Thoracic aorta (tissue), 2 donors: ENCODE measurements around the gene TOB2. TPM values are rescaled to one million over a fixed set of nuclear protein-coding genes. Genes with fewer than 3 reads are reported as not detected.
"Not testable (repeated sequence)": the region's sequence is repeated elsewhere in the genome, so short reads cannot be mapped to it uniquely, and the experiment has no call there.

Experiments used
- ATAC-seq: fragments of 150-250 bp; one replicate; pipeline ENCODE4 v1.8.0; 2017; ENCODE audit warnings: low read depth; ENCODE audit not compliant: insufficient number of reproducible peaks, low FRiP score
- DNase-seq: peaks from one replicate; pipeline ENCODE4 v3.0.0-alpha.2; 2020; ENCODE audit warnings: low spot score
- H3K27ac ChIP-seq, 2 donors: fragments of 200-600 bp; sonication (generic); 1 replicate in 1 of 2; 2 replicates in 1 of 2; pipeline ENCODE4 v1.5.1; 2016; ENCODE audit warnings: mild to moderate bottlenecking in 2 of 2, moderate library complexity in 2 of 2
- H3K27me3 ChIP-seq: fragments of 200-600 bp; sonication (generic); replicated peaks from 2 replicates; pipeline ENCODE4 v1.6.0; 2016; ENCODE audit warnings: mild to moderate bottlenecking; ENCODE audit not compliant: insufficient read depth
- H3K36me3 ChIP-seq: fragments of 200-600 bp; sonication (generic); one replicate; pipeline ENCODE4 v1.5.1; 2016
- H3K4me1 ChIP-seq, 2 donors: fragments of 200-600 bp; sonication (generic); 1 replicate in 1 of 2; 2 replicates in 1 of 2; pipeline versions ENCODE4 v1.5.1 to v1.6.0; 2016; ENCODE audit warnings: low read depth in 2 of 2, mild to moderate bottlenecking in 1 of 2; ENCODE audit not compliant: control insufficient read depth in 1 of 2
- H3K4me3 ChIP-seq: fragments of 200-600 bp; sonication (generic); 2 replicates; pipeline ENCODE4 v1.5.1; 2016; ENCODE audit warnings: mild to moderate bottlenecking
- H3K9me3 ChIP-seq: fragments of 200-600 bp; sonication (generic); 2 replicates; pipeline ENCODE4 v1.5.1; 2016
- total RNA-seq, 2 donors: library from RNA; depleted of rRNA; stranded (reverse); fragments of >200 nt; gene quantifications; one replicate each; pipeline versions ENCODE4 v1.1.0 to v1.2.3, GENCODE V29; 2016
- TF ChIP-seq, protein P1 (sequence below): fragments of 200-600 bp; sonication (generic); IDR thresholded peaks from one replicate; pipeline ENCODE4 v1.5.1; 2019; ENCODE audit warnings: antibody characterized with exemption

TOB2 gene
- total RNA-seq, 2 donors from 2014 or later, result 45.5 to 56.5 TPM

DNA sequence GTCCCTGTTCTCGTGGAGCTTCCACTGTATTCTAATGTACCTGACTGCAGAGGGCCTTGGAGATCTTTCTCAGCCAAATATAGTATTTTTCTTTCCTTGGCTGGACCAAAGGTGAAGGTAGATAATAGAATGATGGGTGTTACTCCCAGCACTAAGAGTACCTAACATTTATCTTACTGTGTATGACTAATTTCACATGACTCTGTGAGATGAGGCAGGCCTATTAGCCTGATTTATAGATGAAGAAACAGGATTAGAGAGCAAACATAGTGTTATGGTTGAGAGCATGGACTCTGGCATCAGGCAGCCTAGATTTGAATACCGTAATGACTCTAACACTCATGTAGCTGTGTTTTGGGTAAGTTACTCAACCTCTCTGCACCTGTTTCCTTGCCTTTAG, 25.0 kb upstream of the TOB2 start:
- Histone ChIP-seq H3K4me1 (peaks cover 7 to 24% of the 10 kb centered on the region in 2 donors), H3K4me3 (no peak overlapping the region), H3K36me3 (peaks cover 5% of the 10 kb centered on the region), H3K9me3 (no peaks in the 10 kb centered on the region), H3K27ac (no peak overlapping the region), H3K27me3 (no peaks in the 10 kb centered on the region)
- DNase-seq (no peak), ATAC-seq (no peak)
- TF ChIP-seq, protein P1, sequence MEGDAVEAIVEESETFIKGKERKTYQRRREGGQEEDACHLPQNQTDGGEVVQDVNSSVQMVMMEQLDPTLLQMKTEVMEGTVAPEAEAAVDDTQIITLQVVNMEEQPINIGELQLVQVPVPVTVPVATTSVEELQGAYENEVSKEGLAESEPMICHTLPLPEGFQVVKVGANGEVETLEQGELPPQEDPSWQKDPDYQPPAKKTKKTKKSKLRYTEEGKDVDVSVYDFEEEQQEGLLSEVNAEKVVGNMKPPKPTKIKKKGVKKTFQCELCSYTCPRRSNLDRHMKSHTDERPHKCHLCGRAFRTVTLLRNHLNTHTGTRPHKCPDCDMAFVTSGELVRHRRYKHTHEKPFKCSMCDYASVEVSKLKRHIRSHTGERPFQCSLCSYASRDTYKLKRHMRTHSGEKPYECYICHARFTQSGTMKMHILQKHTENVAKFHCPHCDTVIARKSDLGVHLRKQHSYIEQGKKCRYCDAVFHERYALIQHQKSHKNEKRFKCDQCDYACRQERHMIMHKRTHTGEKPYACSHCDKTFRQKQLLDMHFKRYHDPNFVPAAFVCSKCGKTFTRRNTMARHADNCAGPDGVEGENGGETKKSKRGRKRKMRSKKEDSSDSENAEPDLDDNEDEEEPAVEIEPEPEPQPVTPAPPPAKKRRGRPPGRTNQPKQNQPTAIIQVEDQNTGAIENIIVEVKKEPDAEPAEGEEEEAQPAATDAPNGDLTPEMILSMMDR, result no peak

GRCh38 chr22:41470886-41471285, 24.3 kb upstream of the TOB2 start:
- H3K27ac ChIP-seq, result no peak overlapping the region
- H3K9me3 ChIP-seq, result no peaks in the 10 kb centered on the region
- DNase-seq, result no peak
- ATAC-seq, result no peak
- TF ChIP-seq, protein P1, result no peak
- H3K4me3 ChIP-seq, result no peak overlapping the region
- peaks cover 7 to 24% of the 10 kb centered on the region in 2 donors for H3K4me1 ChIP-seq
- peaks cover 9% of the 10 kb centered on the region for H3K36me3 ChIP-seq
- no peaks in the 10 kb centered on the region for H3K27me3 ChIP-seq

DNA sequence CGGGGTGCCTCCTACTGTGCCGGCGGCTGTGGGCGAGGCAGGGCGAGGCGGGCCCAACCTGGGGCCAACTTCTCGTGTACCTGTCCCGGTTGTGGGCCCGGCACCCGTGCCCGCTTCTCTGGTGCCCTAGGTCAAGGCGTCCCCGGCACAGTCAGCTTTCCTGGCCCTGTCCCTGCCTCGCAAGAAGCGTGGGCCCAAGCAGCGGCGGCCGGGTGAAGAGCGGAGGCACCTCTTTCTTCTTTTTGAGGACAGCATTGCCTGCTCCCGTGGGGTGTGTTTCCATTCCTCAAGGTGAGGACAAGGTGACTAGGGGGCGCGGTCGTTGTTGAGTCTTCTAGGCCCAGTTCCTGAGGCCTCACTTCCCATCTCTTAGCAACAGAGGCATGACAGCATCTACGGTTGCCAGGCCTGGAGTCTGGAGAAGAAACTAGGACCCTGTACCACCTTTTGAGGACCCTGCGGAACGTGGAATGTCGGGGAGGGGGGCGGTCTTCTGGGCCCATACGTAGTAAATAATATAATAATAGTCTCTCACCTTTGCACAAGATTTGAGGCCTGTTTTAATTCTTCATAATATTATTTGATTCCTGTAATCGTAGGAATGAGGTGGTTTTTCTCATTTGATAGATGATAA, 22.7 kb upstream of the TOB2 start:
- H3K36me3 ChIP-seq, result peaks cover 22% of the 10 kb centered on the region
- peak overlapping the region; percentile 84 to 97 for H3K27ac ChIP-seq
- TF ChIP-seq, protein P1, result no peak
- H3K9me3 ChIP-seq, result no peaks in the 10 kb centered on the region
- DNase-seq (no peak), ATAC-seq (no peak)
- peak overlapping the region; percentile 86 for H3K4me3 ChIP-seq
- H3K4me1 ChIP-seq, result peaks cover 7 to 24% of the 10 kb centered on the region in 2 donors
- H3K27me3 ChIP-seq, result no peaks in the 10 kb centered on the region

DNA sequence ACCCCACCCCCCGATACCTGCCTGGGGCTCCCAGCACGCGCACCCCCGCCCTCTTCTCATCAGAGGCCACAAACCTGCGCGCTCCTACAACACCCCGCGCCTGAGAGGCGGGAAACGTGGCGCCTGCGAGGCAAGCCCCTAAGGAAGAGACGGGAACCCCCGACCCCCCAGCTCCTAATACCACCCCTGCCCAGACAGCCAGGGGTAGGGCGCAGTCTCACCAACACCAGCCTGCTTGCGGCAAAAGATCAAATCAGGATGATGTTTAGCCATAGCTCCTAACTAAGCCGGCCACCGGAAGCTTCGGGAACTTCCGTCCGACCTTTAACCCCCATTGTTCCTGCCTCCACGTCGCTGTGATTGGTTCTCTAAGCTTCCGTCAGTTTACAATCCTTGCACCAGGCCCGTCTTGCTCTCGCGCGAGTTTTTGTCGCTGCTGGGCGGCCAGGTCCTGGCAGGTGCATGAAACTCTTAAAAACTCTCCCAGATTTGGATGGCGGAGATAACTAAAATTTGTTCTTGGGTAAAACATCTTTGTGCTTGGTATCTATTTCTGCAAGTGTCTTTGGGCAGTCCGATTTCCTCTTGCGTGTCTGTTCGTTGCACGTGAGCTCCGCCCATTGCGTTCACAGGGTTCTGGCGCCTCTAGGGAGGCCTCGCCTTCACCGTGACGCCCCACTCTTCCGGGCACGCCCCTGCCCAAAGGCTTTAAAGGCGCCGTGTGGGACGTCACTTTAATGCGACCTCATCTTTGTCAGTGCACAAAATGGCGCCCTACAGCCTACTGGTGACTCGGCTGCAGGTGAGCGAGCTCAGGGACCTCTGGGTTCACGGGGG, 22.0 kb upstream of the TOB2 start, which contains the start of the genes ACO2 and PHF5A:
Gene ACO2 (plus strand): TSS at position 737 of the 837 bp plus-strand sequence. CDS start 30 bp downstream, at position 767.
Gene PHF5A (minus strand): TSS at position 312 of the 837 bp plus-strand sequence. CDS start 39 bp downstream, at position 273.
- Histone ChIP-seq H3K4me1 (peaks cover 7 to 24% of the 10 kb centered on the region in 2 donors), H3K9me3 (no peaks in the 10 kb centered on the region), H3K36me3 (peaks cover 29% of the 10 kb centered on the region), H3K27ac (peak within 1 kb of the TSS; percentile 84 to 97), H3K27me3 (no peaks in the 10 kb centered on the region), H3K4me3 (peak within 1 kb of the TSS; percentile 86)
- DNase-seq (peak; percentile 92), ATAC-seq (peak; percentile 99)
- TF ChIP-seq, protein P1, result no peak

GRCh38 chr22:41461901-41462300, 15.3 kb upstream of the TOB2 start:
- TF ChIP-seq, protein P1, result no peak
- Histone ChIP-seq H3K27me3 (no peaks in the 10 kb centered on the region), H3K9me3 (no peaks in the 10 kb centered on the region), H3K4me3 (no peak overlapping the region), H3K36me3 (peaks cover 68% of the 10 kb centered on the region), H3K27ac (no peak overlapping the region), H3K4me1 (no peaks in the 10 kb centered on the region)
- DNase-seq (no peak), ATAC-seq (no peak)

GRCh38 chr22:41460071-41460470, 13.5 kb upstream of the TOB2 start:
- peaks cover 56% of the 10 kb centered on the region for H3K36me3 ChIP-seq
- not testable (repeated sequence) for ATAC-seq, H3K4me1 ChIP-seq, H3K9me3 ChIP-seq, H3K27me3 ChIP-seq, H3K27ac ChIP-seq, DNase-seq, H3K4me3 ChIP-seq
